Loucy (cell line): ENCODE measurements around the gene NRIP3.

ENCODE experiments used
- H2AFZ ChIP-seq: fragments of 200-600 bp; sonication (generic); 2 replicates; pipeline ENCODE4 v1.6.0; 2016; ENCODE audit warnings: antibody characterized with exemption, mild to moderate bottlenecking, low read length, moderate library complexity
- H3F3A ChIP-seq: fragments of 200-600 bp; 2 replicates; pipeline ENCODE4 v1.6.0; 2016; ENCODE audit warnings: antibody characterized with exemption, low read depth, mild to moderate bottlenecking
- H3K27me3 ChIP-seq: fragments of 200-600 bp; sonication (generic); 2 replicates; pipeline ENCODE4 v1.6.1; 2014; ENCODE audit warnings: low read length, mild to moderate bottlenecking; ENCODE audit not compliant: insufficient read depth, poor library complexity, severe bottlenecking
- H3K36me3 ChIP-seq: fragments of 200-600 bp; sonication (generic); 2 replicates; pipeline ENCODE4 v1.6.1; 2016; ENCODE audit warnings: low read length; ENCODE audit not compliant: insufficient read depth
- H3K4me1 ChIP-seq: fragments of 200-600 bp; sonication (generic); 2 replicates; pipeline ENCODE4 v1.5.1; 2014; ENCODE audit warnings: low read length, mild to moderate bottlenecking; ENCODE audit not compliant: insufficient read depth, poor library complexity, severe bottlenecking
- H3K4me2 ChIP-seq: fragments of 200-600 bp; sonication (generic); 2 replicates; pipeline ENCODE4 v1.6.0; 2014; ENCODE audit warnings: antibody characterized with exemption, low read length, low read depth, mild to moderate bottlenecking; ENCODE audit not compliant: poor library complexity, severe bottlenecking
- H3K4me3 ChIP-seq: fragments of 200-600 bp; sonication (generic); 2 replicates; pipeline ENCODE4 v1.5.1; 2014; ENCODE audit warnings: low read length, mild to moderate bottlenecking, mixed read lengths; ENCODE audit not compliant: poor library complexity, severe bottlenecking
- H3K79me2 ChIP-seq: fragments of 200-600 bp; sonication (generic); 2 replicates; pipeline ENCODE4 v1.6.1; 2014; ENCODE audit warnings: low read length; ENCODE audit not compliant: insufficient read depth
- H3K9ac ChIP-seq: fragments of 200-600 bp; sonication (generic); 2 replicates; pipeline ENCODE4 v1.6.0; 2014; ENCODE audit warnings: mild to moderate bottlenecking, low read depth, low read length, moderate library complexity; ENCODE audit not compliant: poor library complexity, severe bottlenecking
- H3K9me2 ChIP-seq: fragments of 200-600 bp; sonication (generic); replicated peaks from 2 replicates; pipeline ENCODE4 v1.6.1; 2016; ENCODE audit warnings: low read depth, low read length, mixed read lengths
- H3K9me3 ChIP-seq: fragments of 200-600 bp; sonication (generic); 2 replicates; pipeline ENCODE4 v1.6.1; 2014; ENCODE audit warnings: mild to moderate bottlenecking, antibody characterized with exemption, low read length, low read depth; ENCODE audit not compliant: insufficient read depth
- H4K20me1 ChIP-seq: fragments of 200-600 bp; sonication (generic); 2 replicates; pipeline ENCODE4 v1.6.0; 2014; ENCODE audit warnings: antibody characterized with exemption, low read length, mild to moderate bottlenecking; ENCODE audit not compliant: insufficient read depth, poor library complexity, severe bottlenecking
- CTCF ChIP-seq: fragments of 200-600 bp; sonication (generic); conservative IDR thresholded peaks from 2 replicates; pipeline ENCODE4 v1.5.1; 2014; ENCODE audit warnings: mild to moderate bottlenecking, antibody characterized with exemption, low read length
- EZH2phosphoT487 ChIP-seq: fragments of 200-600 bp; IDR thresholded peaks from 2 replicates; pipeline ENCODE4 v1.6.1; 2018; ENCODE audit warnings: antibody characterized with exemption, mild to moderate bottlenecking, moderate library complexity, borderline replicate concordance

Gene NRIP3

GRCh38 chr11:9019861-9020260, 16.1 kb upstream of the NRIP3 start:
- H3K4me3 ChIP-seq, result no peak overlapping the region
- H3K9me2 ChIP-seq, result no peaks in the 10 kb centered on the region
- H3K27me3 ChIP-seq, result no peaks in the 10 kb centered on the region
- H3F3A ChIP-seq, result no peaks in the 10 kb centered on the region
- H3K9ac ChIP-seq, result no peak overlapping the region
- H3K79me2 ChIP-seq, result no peaks in the 10 kb centered on the region
- H3K9me3 ChIP-seq, result no peaks in the 10 kb centered on the region
- no peaks in the 10 kb centered on the region for H3K36me3 ChIP-seq
- no peaks in the 10 kb centered on the region for H3K4me1 ChIP-seq
- H2AFZ ChIP-seq, result no peak overlapping the region
- no peak overlapping the region for H3K4me2 ChIP-seq
- H4K20me1 ChIP-seq, result no peaks in the 10 kb centered on the region
- TF ChIP-seq EZH2phosphoT487 (no peak), CTCF (no peak)

GRCh38 chr11:9017773-9018172, 14.0 kb upstream of the NRIP3 start:
- H3K9me3 ChIP-seq, result no peaks in the 10 kb centered on the region
- H4K20me1 ChIP-seq, result no peaks in the 10 kb centered on the region
- H3K27me3 ChIP-seq, result no peaks in the 10 kb centered on the region
- H3F3A ChIP-seq, result no peaks in the 10 kb centered on the region
- no peaks in the 10 kb centered on the region for H3K79me2 ChIP-seq
- H3K36me3 ChIP-seq, result no peaks in the 10 kb centered on the region
- no peak overlapping the region for H3K9ac ChIP-seq
- TF ChIP-seq CTCF (no peak), EZH2phosphoT487 (no peak)
- no peak overlapping the region for H3K4me2 ChIP-seq
- H3K4me1 ChIP-seq, result no peaks in the 10 kb centered on the region
- no peaks in the 10 kb centered on the region for H3K9me2 ChIP-seq
- H2AFZ ChIP-seq, result peak overlapping the region; percentile 25; the same call in 1 of the 2 replicates
- no peak overlapping the region for H3K4me3 ChIP-seq

GRCh38 chr11:9016916-9017642, 13.3 kb upstream of the NRIP3 start:
- no peaks in the 10 kb centered on the region for H3K4me1 ChIP-seq

More at GRCh38 chr11:9016916-9017642, 13.3 kb upstream of the NRIP3 start:
- no peaks in the 10 kb centered on the region for H3K36me3 ChIP-seq
- TF ChIP-seq EZH2phosphoT487 (no peak), CTCF (no peak)
- H3F3A ChIP-seq, result no peaks in the 10 kb centered on the region
- H3K9me2 ChIP-seq, result no peaks in the 10 kb centered on the region
- H3K9ac ChIP-seq, result no peak overlapping the region
- H3K27me3 ChIP-seq, result no peaks in the 10 kb centered on the region
- H3K4me3 ChIP-seq, result no peak overlapping the region
- H2AFZ ChIP-seq, result peak overlapping the region; percentile 44
- H3K79me2 ChIP-seq, result no peaks in the 10 kb centered on the region
- no peaks in the 10 kb centered on the region for H3K9me3 ChIP-seq
- no peak overlapping the region for H3K4me2 ChIP-seq
- H4K20me1 ChIP-seq, result no peaks in the 10 kb centered on the region
